ENCODE data around the gene CNTNAP2.

CNTNAP2 gene

DNA sequence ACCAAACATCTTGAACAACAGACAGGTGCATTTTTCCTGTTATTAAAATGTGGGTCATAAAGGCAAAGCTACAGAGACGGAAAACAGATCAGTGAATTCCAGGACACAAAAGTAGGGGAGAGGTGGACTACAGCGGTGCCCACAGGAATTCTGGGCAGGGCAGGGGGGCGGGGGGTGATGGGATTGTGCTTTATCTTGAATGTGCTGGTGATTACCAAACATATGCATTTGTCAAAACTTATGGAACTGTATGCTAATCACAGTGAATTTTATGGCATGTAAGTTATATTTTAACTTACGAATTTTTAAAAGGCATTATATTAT is 519.4 kb downstream of the CNTNAP2 start:
- DNase-seq (ENCODE audit: insufficient read length, low spot score) (no peak), FAIRE-seq (no peak)
- no peak for TF ChIP-seq PAX5 (IDR thresholded peaks at IDR 0.05; ENCODE audit: insufficient read depth, low read length, severe bottlenecking)
- no peak for TF ChIP-seq SPI1 (IDR thresholded peaks at IDR 0.05; ENCODE audit: low read depth, low read length)
- TF ChIP-seq POLR2A (IDR thresholded peaks at IDR 0.05; ENCODE audit: low read depth, low read length) = no peak

DNA sequence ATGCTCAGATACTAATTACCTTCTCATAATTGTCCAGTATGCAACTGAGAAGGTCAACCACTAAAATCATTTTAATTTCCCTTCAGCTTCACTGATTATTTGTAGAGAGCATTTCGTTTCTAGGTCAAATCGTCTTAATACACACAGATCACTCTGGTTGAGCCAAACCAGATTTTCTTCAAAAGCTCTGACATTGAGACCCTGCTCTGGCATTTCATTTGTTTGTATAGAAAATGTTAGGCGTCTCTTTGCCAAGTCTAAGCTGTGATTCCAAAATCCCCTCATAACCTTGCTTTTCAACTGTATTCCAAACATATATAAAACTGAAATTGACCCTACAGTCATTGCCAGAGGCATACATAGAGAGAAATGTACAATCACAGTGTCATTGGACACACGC is 520.0 kb downstream of the CNTNAP2 start:
- TF ChIP-seq POLR2AphosphoS5 (IDR thresholded peaks at IDR 0.05; ENCODE audit: low read depth, low read length) = no peak
- TF ChIP-seq POLR2A (IDR thresholded peaks at IDR 0.05; ENCODE audit: low read depth, low read length) = no peak
- no peak for TF ChIP-seq TAF1 (IDR thresholded peaks at IDR 0.05; ENCODE audit: low read depth, low read length)
- no peak for TF ChIP-seq PAX5 (IDR thresholded peaks at IDR 0.05; ENCODE audit: insufficient read depth, low read length, severe bottlenecking)
- TF ChIP-seq POU2F2 (IDR thresholded peaks at IDR 0.05; ENCODE audit: low read depth, low read length) = no peak
- no peak for TF ChIP-seq SPI1 (IDR thresholded peaks at IDR 0.05; ENCODE audit: low read depth, low read length)
- DNase-seq (ENCODE audit: insufficient read length, low spot score) = no peak
- no peak for FAIRE-seq

DNA sequence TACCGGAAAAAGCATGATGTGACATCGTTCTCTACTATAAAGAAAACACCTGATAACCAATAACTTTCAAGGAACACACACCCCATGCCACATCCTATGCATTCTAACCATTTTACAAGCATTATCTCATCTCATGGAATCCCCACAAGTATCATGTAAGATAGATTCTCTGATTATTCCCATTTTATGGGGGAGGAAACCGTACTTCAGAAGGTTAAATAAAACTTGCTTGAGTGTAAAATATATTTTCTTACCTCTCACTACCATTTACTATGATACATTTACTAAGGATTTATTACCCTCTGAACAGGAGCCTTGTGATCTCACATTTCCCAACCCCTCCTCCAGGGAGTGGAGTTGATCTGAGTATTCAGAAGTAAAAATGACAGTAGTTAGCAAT is 522.7 kb downstream of the CNTNAP2 start:
- TF ChIP-seq POLR2AphosphoS5 (IDR thresholded peaks at IDR 0.05; ENCODE audit: low read depth, low read length) (no peak), SPI1 (IDR thresholded peaks at IDR 0.05; ENCODE audit: low read depth, low read length) (no peak)
- DNase-seq (ENCODE audit: insufficient read length, low spot score) (no peak), FAIRE-seq (no peak)

- TF ChIP-seq TAF1 (IDR thresholded peaks at IDR 0.05; ENCODE audit: low read depth, low read length) = no peak
- no peak for TF ChIP-seq POLR2A (IDR thresholded peaks at IDR 0.05; ENCODE audit: low read depth, low read length)
- no peak for TF ChIP-seq POLR2AphosphoS5 (IDR thresholded peaks at IDR 0.05; ENCODE audit: low read depth, low read length)
- no peak for TF ChIP-seq PAX5 (IDR thresholded peaks at IDR 0.05; ENCODE audit: insufficient read depth, low read length, severe bottlenecking)
- TF ChIP-seq POU2F2 (IDR thresholded peaks at IDR 0.05; ENCODE audit: low read depth, low read length) = no peak
- no peak for TF ChIP-seq SPI1 (IDR thresholded peaks at IDR 0.05; ENCODE audit: low read depth, low read length)
- DNase-seq (ENCODE audit: insufficient read length, low spot score) (no peak), FAIRE-seq (no peak)
These were observed 524.9 kb downstream of the CNTNAP2 start for GRCh38 chr7:146641491-146641890.

DNA sequence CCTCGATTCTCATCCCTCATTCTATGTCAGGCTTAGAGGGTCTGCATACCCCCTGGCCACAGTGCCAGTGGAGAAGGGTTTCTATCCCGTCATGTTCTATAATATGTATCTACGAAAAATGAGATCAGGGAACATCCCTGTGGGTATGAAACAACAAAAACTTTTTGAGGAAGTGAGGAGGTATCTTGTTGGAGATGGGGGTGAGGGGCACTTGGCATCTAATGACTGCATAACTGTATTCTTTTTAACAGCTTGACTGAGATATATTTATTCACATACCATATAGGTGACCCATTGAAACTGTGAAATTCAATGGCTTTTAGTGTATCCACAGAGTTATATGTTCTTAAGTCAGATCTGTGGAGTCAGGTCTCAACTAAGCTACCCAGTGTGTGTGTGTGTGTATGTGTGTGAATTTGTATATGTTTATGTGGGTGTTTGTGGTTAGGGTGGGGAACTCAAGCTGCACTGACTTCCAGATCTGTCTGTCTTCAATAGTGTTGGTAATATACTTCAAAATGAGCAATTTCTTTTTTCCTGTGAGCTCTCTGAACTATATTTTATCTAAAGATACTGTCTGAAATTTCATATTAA is 528.9 kb downstream of the CNTNAP2 start:
- TF ChIP-seq PAX5 (IDR thresholded peaks at IDR 0.05; ENCODE audit: insufficient read depth, low read length, severe bottlenecking) = no peak
- DNase-seq (ENCODE audit: insufficient read length, low spot score) = no peak
- FAIRE-seq = no peak

DNA sequence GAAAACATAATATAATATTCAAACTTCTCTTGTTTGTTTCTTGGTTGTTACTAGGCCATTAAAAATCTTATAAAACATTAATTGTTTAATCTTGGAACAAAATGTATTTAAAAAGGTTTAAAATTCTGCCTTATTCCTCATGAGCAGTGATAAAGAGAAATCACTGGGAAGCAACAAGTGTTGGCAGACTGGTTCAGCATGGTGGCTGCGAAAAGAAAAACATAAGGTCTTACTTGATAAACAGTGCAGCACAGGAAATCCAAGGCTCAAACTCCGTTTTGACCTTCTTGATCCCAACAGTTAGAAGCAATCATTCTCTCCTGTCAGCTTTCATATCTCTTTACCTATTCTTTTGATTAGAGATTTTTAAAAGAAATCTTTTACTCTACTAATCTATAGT is 530.8 kb downstream of the CNTNAP2 start:
- DNase-seq (ENCODE audit: insufficient read length, low spot score) (no peak), FAIRE-seq (no peak)
- TF ChIP-seq POLR2A (IDR thresholded peaks at IDR 0.05; ENCODE audit: low read depth, low read length) = no peak
- TF ChIP-seq POU2F2 (IDR thresholded peaks at IDR 0.05; ENCODE audit: low read depth, low read length) = no peak

DNA sequence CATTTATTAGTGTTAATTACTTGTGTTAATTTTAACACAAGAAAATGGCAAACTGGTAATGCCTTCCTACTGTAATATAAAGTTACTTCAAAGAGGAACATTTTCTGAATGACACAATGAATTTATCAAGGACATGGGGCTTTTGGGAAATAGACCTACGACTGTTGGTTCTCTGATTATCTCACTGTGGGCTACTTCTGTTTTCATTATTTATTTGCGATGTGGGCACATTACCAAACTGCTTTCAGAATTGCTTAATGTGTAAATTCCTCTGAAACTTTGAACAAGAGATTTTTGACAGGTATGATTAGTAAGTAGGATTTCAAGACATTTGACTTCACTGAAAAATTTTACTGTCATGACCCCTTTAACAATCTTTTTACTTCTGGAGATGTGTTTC is 535.6 kb downstream of the CNTNAP2 start:
- FAIRE-seq (no peak), DNase-seq (ENCODE audit: insufficient read length, low spot score) (no peak)
- TF ChIP-seq POLR2AphosphoS5 (IDR thresholded peaks at IDR 0.05; ENCODE audit: low read depth, low read length) (no peak), PAX5 (IDR thresholded peaks at IDR 0.05; ENCODE audit: insufficient read depth, low read length, severe bottlenecking) (no peak), TAF1 (IDR thresholded peaks at IDR 0.05; ENCODE audit: low read depth, low read length) (no peak), POLR2A (IDR thresholded peaks at IDR 0.05; ENCODE audit: low read depth, low read length) (no peak)

DNA sequence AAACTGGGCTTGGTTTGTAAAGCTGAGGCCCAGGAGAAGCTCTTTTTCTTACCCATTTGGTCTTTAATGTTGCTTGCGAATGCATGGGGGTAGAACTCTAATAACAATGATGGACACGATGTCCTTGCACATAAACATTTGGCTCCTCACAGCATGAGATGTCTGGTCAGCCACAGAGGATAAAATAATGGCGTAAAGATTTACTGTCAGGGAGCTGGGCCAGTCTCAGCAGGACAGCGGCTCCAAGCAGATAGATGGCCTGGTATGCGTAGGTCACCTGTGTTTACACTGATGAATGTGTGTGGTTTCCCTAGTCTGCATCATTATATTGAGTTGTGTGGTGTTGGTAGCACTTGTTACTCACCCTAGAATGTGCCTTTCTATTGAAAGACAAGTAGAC is 537.4 kb downstream of the CNTNAP2 start:
- FAIRE-seq = no peak
- no peak for DNase-seq (ENCODE audit: insufficient read length, low spot score)
- TF ChIP-seq SPI1 (IDR thresholded peaks at IDR 0.05; ENCODE audit: low read depth, low read length) (no peak), PAX5 (IDR thresholded peaks at IDR 0.05; ENCODE audit: insufficient read depth, low read length, severe bottlenecking) (no peak), POU2F2 (IDR thresholded peaks at IDR 0.05; ENCODE audit: low read depth, low read length) (no peak), POLR2A (IDR thresholded peaks at IDR 0.05; ENCODE audit: low read depth, low read length) (no peak), TAF1 (IDR thresholded peaks at IDR 0.05; ENCODE audit: low read depth, low read length) (no peak), POLR2AphosphoS5 (IDR thresholded peaks at IDR 0.05; ENCODE audit: low read depth, low read length) (no peak)

- no peak for DNase-seq (ENCODE audit: insufficient read length, low spot score)
- FAIRE-seq = no peak
- TF ChIP-seq PAX5 (IDR thresholded peaks at IDR 0.05; ENCODE audit: insufficient read depth, low read length, severe bottlenecking) (no peak), SPI1 (IDR thresholded peaks at IDR 0.05; ENCODE audit: low read depth, low read length) (no peak), POLR2A (IDR thresholded peaks at IDR 0.05; ENCODE audit: low read depth, low read length) (no peak), POLR2AphosphoS5 (IDR thresholded peaks at IDR 0.05; ENCODE audit: low read depth, low read length) (no peak), POU2F2 (IDR thresholded peaks at IDR 0.05; ENCODE audit: low read depth, low read length) (no peak), TAF1 (IDR thresholded peaks at IDR 0.05; ENCODE audit: low read depth, low read length) (no peak)
These were observed 539.6 kb downstream of the CNTNAP2 start for GRCh38 chr7:146655928-146656797.

DNA sequence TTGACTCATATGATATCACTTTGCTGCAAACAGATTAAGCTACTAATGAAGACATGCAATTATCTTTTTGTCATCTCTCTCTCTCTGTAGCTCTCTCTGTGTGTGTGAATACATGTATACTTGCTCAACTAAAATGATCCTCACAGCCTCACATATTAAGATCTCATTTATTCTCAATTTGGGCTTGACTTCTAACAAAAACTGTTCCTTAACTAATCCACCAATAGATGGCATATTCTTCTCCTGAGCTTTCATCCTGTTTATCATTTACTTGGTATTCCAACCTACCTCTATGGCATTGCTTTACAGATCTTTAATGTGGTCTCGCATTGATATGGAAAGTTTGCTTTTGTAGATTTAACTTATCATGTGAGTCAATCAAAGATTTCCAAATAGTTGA is 540.4 kb downstream of the CNTNAP2 start:
- no peak for FAIRE-seq
- TF ChIP-seq POU2F2 (IDR thresholded peaks at IDR 0.05; ENCODE audit: low read depth, low read length) (no peak), TAF1 (IDR thresholded peaks at IDR 0.05; ENCODE audit: low read depth, low read length) (no peak), POLR2AphosphoS5 (IDR thresholded peaks at IDR 0.05; ENCODE audit: low read depth, low read length) (no peak), SPI1 (IDR thresholded peaks at IDR 0.05; ENCODE audit: low read depth, low read length) (no peak), PAX5 (IDR thresholded peaks at IDR 0.05; ENCODE audit: insufficient read depth, low read length, severe bottlenecking) (no peak), POLR2A (IDR thresholded peaks at IDR 0.05; ENCODE audit: low read depth, low read length) (no peak)
- DNase-seq (ENCODE audit: insufficient read length, low spot score) = no peak
